PC-3 (cell line): ENCODE measurements around the gene GPD1. TPM values are rescaled to one million over a fixed set of nuclear protein-coding genes. Genes with fewer than 3 reads are reported as not detected.

Source experiments
- ATAC-seq: fragments of 200-7000 bp; cut with Tn5 transposase; 2 replicates; pipeline ENCODE4 v1.9.1; 2020; ENCODE audit warnings: mild to moderate bottlenecking, moderate library complexity
- BruUV-seq: library from RNA; stranded (reverse); fragments of 400-500 nt; replicated peaks from 2 replicates; lab custom pipeline; 2021; lab: Mats Ljungman, UMichigan
- CTCF ChIA-PET: fragments of 300-600 bp; sonication (Branson Sonifier 250); formaldehyde crosslinking; loops from one replicate; lab custom pipeline; 2022; ENCODE audit warnings: antibody characterized with exemption; lab: Charles Lee
- POLR2A ChIA-PET: fragments of 300-600 bp; sonication (Branson Sonifier 250); formaldehyde crosslinking; loops from one replicate; lab custom pipeline; 2022; ENCODE audit warnings: antibody characterized with exemption; ENCODE audit not compliant: unreplicated experiment; lab: Charles Lee
- DNase-seq: peaks from one replicate; pipeline ENCODE4 v3.0.0-alpha.2; 2015
- H2AFZ ChIP-seq: fragments of 300-600 bp; sonication (generic); 2 replicates; pipeline ENCODE4 v1.6.0; 2016; ENCODE audit warnings: antibody characterized with exemption, low read length
- H3F3A ChIP-seq: fragments of 300-600 bp; sonication (generic); one replicate; pipeline ENCODE4 v1.6.0; 2017; ENCODE audit warnings: antibody characterized with exemption, low read length, control low read depth, mild to moderate bottlenecking; ENCODE audit not compliant: unreplicated experiment
- H3K27ac ChIP-seq: fragments of 300-600 bp; sonication (generic); 2 replicates; pipeline ENCODE4 v1.5.1; 2016; ENCODE audit warnings: mild to moderate bottlenecking, low read length
- H3K27me3 ChIP-seq: fragments of 300-600 bp; sonication (generic); 2 replicates; pipeline ENCODE4 v1.6.1; 2016; ENCODE audit warnings: low read length, mixed read lengths
- H3K36me3 ChIP-seq: fragments of 300-600 bp; sonication (generic); 2 replicates; pipeline ENCODE4 v1.6.1; 2016; ENCODE audit warnings: low read depth, mixed run types, low read length, mixed read lengths
- H3K4me1 ChIP-seq: fragments of 300-600 bp; sonication (generic); 2 replicates; pipeline ENCODE4 v1.5.1; 2016; ENCODE audit warnings: low read length; ENCODE audit not compliant: insufficient read depth
- H3K4me2 ChIP-seq: fragments of 300-600 bp; sonication (generic); 2 replicates; pipeline ENCODE4 v1.6.0; 2016; ENCODE audit warnings: low read length
- H3K4me3 ChIP-seq: fragments of 300-600 bp; sonication (generic); 2 replicates; pipeline ENCODE4 v1.5.1; 2016; ENCODE audit warnings: mild to moderate bottlenecking, low read length, mixed read lengths
- H3K79me2 ChIP-seq: fragments of 300-600 bp; sonication (generic); 2 replicates; pipeline ENCODE4 v1.6.1; 2017; ENCODE audit warnings: low read length, mixed read lengths
- H3K9ac ChIP-seq: fragments of 300-600 bp; sonication (generic); 2 replicates; pipeline ENCODE4 v1.6.0; 2016; ENCODE audit warnings: mild to moderate bottlenecking, low read length
- H3K9me2 ChIP-seq: fragments of 300-600 bp; sonication (generic); replicated peaks from 2 replicates; pipeline ENCODE4 v1.6.1; 2016; ENCODE audit warnings: mixed run types, low read length, mixed read lengths
- H3K9me3 ChIP-seq: fragments of 300-600 bp; sonication (generic); 2 replicates; pipeline ENCODE4 v1.6.1; 2016; ENCODE audit warnings: low read length, mixed read lengths
- H4K20me1 ChIP-seq: fragments of 300-600 bp; sonication (generic); 2 replicates; pipeline ENCODE4 v1.6.1; 2016; ENCODE audit warnings: low read length, mixed read lengths
- CTCF ChIP-seq: fragments of 300-600 bp; sonication (generic); conservative IDR thresholded peaks from 2 replicates; pipeline ENCODE4 v1.5.1; 2017; ENCODE audit warnings: antibody characterized with exemption, low read depth, mild to moderate bottlenecking, low read length
- EZH2 ChIP-seq: fragments of 300-600 bp; sonication (generic); IDR thresholded peaks from one replicate; pipeline ENCODE4 v1.6.1; 2017; ENCODE audit warnings: antibody characterized with exemption, mild to moderate bottlenecking, low read length; ENCODE audit not compliant: unreplicated experiment
- EZH2phosphoT487 ChIP-seq: fragments of 300-600 bp; sonication (generic); IDR thresholded peaks from 2 replicates; pipeline ENCODE4 v1.6.1; 2018; ENCODE audit warnings: mild to moderate bottlenecking, antibody characterized with exemption, low read length, borderline replicate concordance
- intact Hi-C: fragments of 100-400 bp; cut with micrococcal nuclease; formaldehyde crosslinking; loops from 2 replicates; pipeline ENCODE4 v1.9.0; 2023
- total RNA-seq: library from RNA; depleted of rRNA; stranded (reverse); fragments of >200 nt; gene quantifications from 2 replicates; pipeline ENCODE4 v1.2.3, GENCODE V29; 2014

GPD1 gene
- total RNA-seq, 1 experiment from 2014 or later = 0.11 TPM

GRCh38 chr12:50084775-50085614 lies 18.8 kb upstream of the GPD1 start, which contains the start of gene SMARCD1:
TSS of gene SMARCD1 (plus strand) at chr12:50085342. CDS start at chr12:50085370, 28 bp downstream.
- H3K9ac ChIP-seq = peak within 1 kb of the TSS; percentile 86
- peaks cover 40% of the 10 kb centered on the region for H3K4me1 ChIP-seq
- H3K27me3 ChIP-seq = no peaks in the 10 kb centered on the region
- intact Hi-C loops = loop anchor here (10.0 kb wide), 1 partner anchor 230 kb away; no protein-coding TSS in a partner anchor
- TSS peak; percentile 78 for BruUV-seq
- peaks cover 25% of the 10 kb centered on the region for H3K36me3 ChIP-seq
- ChIA-PET CTCF (interaction anchor here (0.6 to 1.5 kb wide), 13 partner anchors 8 to 243 kb away, joined by 3 to 12 read pairs (median 4); partner anchors contain the start of genes CERS5, COX14 and RACGAP1), POLR2A (interaction anchor here (0.5 to 0.8 kb wide), 10 partner anchors 11 to 1312 kb away, joined by 3 to 29 read pairs (median 5); partner anchors contain the start of genes COX14 and GPD1)
- H2AFZ ChIP-seq = peak within 1 kb of the TSS; percentile 84
- H4K20me1 ChIP-seq = peaks cover 4% of the 10 kb centered on the region; the same call in 1 of the 2 replicates
- peak; percentile 92 for DNase-seq
- H3K4me2 ChIP-seq = peak within 1 kb of the TSS; percentile 86
- peak; percentile 77 for ATAC-seq
- peak within 1 kb of the TSS; percentile 71 for H3K27ac ChIP-seq
- TF ChIP-seq EZH2phosphoT487 (no peak), EZH2 (no peak), CTCF (peak; percentile 86)
- peak within 1 kb of the TSS; percentile 78 for H3K4me3 ChIP-seq
- no peaks in the 10 kb centered on the region for H3K9me3 ChIP-seq
- H3K9me2 ChIP-seq = no peaks in the 10 kb centered on the region
- peaks cover 26% of the 10 kb centered on the region for H3K79me2 ChIP-seq
- peaks cover 13% of the 10 kb centered on the region for H3F3A ChIP-seq

- peak; percentile 8 for DNase-seq
- TF ChIP-seq EZH2 (no peak), CTCF (no peak), EZH2phosphoT487 (no peak)
- Histone ChIP-seq H3K79me2 (peaks cover 26% of the 10 kb centered on the region), H3K4me3 (peak overlapping the region; percentile 78), H3K9me2 (no peaks in the 10 kb centered on the region), H3F3A (peaks cover 13% of the 10 kb centered on the region), H3K9me3 (no peaks in the 10 kb centered on the region), H3K27ac (peak overlapping the region; percentile 71), H3K4me1 (peaks cover 40% of the 10 kb centered on the region), H2AFZ (no peak overlapping the region; the same call in 1 of the 2 replicates), H3K4me2 (peak overlapping the region; percentile 86), H3K9ac (peak overlapping the region; percentile 86), H3K27me3 (no peaks in the 10 kb centered on the region), H4K20me1 (peaks cover 4% of the 10 kb centered on the region; the same call in 1 of the 2 replicates), H3K36me3 (peaks cover 30% of the 10 kb centered on the region)
- peak; percentile 2 for ATAC-seq
- intact Hi-C loops = loop anchor here (10.0 kb wide), 1 partner anchor 229 kb away; no protein-coding TSS in a partner anchor
- TSS peak; percentile 49 for BruUV-seq
- POLR2A ChIA-PET = interaction anchor here (0.5 to 0.6 kb wide), 2 partner anchors 50 to 374 kb away, joined by 5 to 6 read pairs; no protein-coding TSS in a partner anchor
- CTCF ChIA-PET = interaction anchor here (0.6 to 1.5 kb wide), 7 partner anchors 9 to 237 kb away, joined by 3 to 7 read pairs (median 4); partner anchors contain the start of gene CERS5
Measured at GRCh38 chr12:50085615-50086072, 18.2 kb upstream of the GPD1 start.
